HL-60/S4 treated with retinoic acid at 250 ng/mL for 4 days and 3 days (cell line): Measurements from ENCODE around the gene SCAND1.

Experiments used
- in situ Hi-C: fragments of 300-500 bp; cut with MboI; formaldehyde crosslinking; loops from 2 replicates; pipeline ENCODE4 v1.7.0; 2022; ENCODE audit warnings: low sequenced_read_pairs

SCAND1 gene

DNA sequence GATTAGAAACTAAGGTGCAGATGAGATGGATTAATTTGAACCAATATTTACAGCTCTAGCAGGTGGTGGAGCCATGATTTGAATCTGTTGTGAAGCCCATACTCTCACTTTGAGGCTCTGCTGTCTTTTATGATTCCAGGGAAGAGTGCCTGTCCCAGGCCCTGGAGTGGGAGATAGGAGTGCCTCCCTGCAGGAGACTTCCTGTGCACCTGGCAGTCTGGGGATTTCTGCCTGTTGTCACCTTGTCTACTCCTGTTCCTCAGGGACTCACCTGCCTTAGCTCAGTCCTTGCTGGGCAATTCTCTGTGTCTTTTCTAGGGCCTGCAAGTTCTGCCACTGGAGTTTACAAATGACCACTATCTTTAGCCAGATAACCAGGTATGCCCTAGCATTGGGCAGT, 46.3 kb downstream of the SCAND1 start:
- in situ Hi-C loops, result no loop called here

DNA sequence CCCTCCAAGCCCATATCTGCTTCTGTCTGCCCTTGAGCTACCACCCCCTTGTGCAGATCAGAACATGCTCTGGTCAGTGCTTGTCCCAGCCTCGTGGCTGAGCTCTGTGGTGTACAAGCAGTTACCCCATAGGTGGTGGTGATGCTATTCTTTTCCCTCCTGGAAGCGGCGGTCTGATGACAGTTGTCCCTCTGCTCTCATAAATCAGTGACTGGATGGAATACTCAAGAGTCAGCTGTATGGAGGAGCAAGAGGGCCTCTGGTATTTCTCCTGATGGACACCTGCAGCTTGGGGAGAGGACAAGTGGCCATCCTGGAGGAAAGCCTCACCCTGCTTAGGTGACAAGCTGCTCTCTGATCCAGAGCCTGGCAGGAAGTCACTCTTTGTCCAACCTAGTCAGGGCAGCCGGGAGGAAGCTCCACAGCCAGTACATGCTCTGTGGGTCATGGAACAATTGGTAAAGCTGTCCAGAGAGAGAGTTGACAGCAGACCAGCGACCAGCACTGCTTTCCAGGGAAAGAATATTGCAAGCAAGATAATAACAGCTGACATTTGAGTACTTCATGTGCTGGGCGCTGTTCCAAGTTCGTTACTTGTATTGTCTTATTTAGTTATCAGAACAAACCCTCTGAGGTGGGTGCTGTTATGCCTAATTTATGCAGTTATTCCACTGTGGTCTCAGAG, 47.1 kb downstream of the SCAND1 start:
- in situ Hi-C loops, result no loop called here

DNA sequence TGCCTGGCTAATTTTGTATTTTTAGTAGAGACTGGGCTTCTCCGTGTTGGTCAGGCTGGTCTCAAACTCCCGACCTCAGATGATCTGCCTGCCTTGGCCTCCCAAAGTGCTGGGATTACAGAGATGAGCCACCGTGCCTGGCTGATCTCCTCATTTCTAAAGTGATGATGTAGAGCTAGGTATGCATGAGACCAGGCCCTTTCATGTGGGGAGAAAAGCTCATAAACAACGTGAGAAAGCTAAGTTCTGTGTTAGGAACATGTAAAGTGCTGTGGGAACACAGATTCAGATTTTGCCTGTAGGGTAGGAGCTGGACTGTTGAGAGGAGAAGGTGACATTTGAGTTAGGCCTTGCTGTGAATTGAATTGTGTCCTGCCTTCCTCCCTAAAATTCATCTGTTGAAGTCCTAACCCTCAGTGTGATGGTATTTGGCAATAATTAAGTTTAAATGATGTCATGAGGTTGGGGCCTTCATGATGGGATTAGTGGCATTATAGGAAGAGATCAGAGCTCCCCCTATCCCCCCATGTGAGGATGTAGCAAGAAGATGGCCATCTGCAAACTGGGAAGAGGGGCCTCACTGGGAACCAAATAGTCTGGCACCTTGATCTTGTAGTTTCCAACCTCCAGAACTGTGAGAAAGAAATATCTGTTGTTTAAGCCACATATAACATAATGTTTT, 49.2 kb downstream of the SCAND1 start:
- in situ Hi-C loops, result no loop called here

DNA sequence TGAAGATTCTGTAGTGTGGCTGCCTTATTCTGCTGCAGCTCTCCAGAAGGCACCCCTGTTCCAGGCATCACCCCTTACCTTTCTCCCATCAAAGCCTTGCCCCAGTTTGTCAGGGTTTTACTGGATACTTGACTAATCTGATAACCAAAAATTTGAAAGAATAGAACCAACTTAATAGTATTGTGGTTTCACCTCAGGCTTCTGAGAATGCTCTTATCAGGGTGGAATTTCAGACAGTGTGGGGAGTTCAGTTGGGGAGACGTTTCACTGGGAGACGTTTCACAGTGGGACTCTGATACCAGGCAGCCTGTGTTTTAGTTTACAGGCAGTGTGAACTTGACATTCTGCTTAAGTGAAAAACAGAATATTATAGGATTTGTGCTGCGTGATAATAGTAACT, 50.5 kb downstream of the SCAND1 start:
- in situ Hi-C loops, result no loop called here
